Osteoblast (primary cell): Measurements from ENCODE around the gene FBXO15. TPM values are rescaled to one million over a fixed set of nuclear protein-coding genes. Genes with fewer than 3 reads are reported as not detected.

Experiments used
- DNase-seq: peaks from one replicate; pipeline ENCODE4 v3.0.0; 2011; ENCODE audit warnings: low spot score, mixed read lengths; ENCODE audit not compliant: insufficient read length; ENCODE audit errors: missing footprints
- H2AFZ ChIP-seq: 2 replicates; pipeline ENCODE4 v1.6.0; 2011; ENCODE audit warnings: mild to moderate bottlenecking, low read length
- H3K27ac ChIP-seq: 2 replicates; pipeline ENCODE4 v1.5.1; 2011; ENCODE audit warnings: mild to moderate bottlenecking, low read depth, low read length, moderate library complexity
- H3K27me3 ChIP-seq: 2 replicates; pipeline ENCODE4 v1.6.0; 2012; ENCODE audit warnings: mild to moderate bottlenecking, control low read depth, inconsistent platforms, low read length, moderate library complexity; ENCODE audit not compliant: insufficient read depth
- H3K36me3 ChIP-seq: 2 replicates; pipeline ENCODE4 v1.5.1; 2011; ENCODE audit warnings: mild to moderate bottlenecking, low read length, control low read depth, moderate library complexity; ENCODE audit not compliant: insufficient read depth
- H3K4me1 ChIP-seq: 2 replicates; pipeline ENCODE4 v1.5.1; 2011; ENCODE audit warnings: mild to moderate bottlenecking, low read length, control low read depth, moderate library complexity; ENCODE audit not compliant: insufficient read depth
- H3K4me2 ChIP-seq: 2 replicates; pipeline ENCODE4 v1.6.0; 2011; ENCODE audit warnings: mild to moderate bottlenecking, low read length; ENCODE audit not compliant: insufficient read depth
- H3K4me3 ChIP-seq: fragments of 200-600 bp; sonication (generic); 3 replicates; pipeline ENCODE4 v1.5.1; 2012; ENCODE audit warnings: mild to moderate bottlenecking, low read length, inconsistent platforms; ENCODE audit not compliant: insufficient read depth
- H3K79me2 ChIP-seq: 2 replicates; pipeline ENCODE4 v1.6.0; 2012; ENCODE audit warnings: mild to moderate bottlenecking, low read length, control low read depth, inconsistent platforms; ENCODE audit not compliant: insufficient read depth
- H3K9me3 ChIP-seq: 2 replicates; pipeline ENCODE4 v1.5.1; 2011; ENCODE audit warnings: low read depth, low read length, control low read depth
- H4K20me1 ChIP-seq: 2 replicates; pipeline ENCODE4 v1.6.0; 2012; ENCODE audit warnings: mild to moderate bottlenecking, low read length, control low read depth; ENCODE audit not compliant: insufficient read depth
- total RNA-seq: library from RNA; depleted of rRNA; stranded (reverse); fragments of >200 nt; gene quantifications from 2 replicates; pipeline ENCODE4 v1.2.3, GENCODE V29; 2012
- TF ChIP-seq, protein P1 (sequence below): IDR thresholded peaks from 2 replicates; pipeline ENCODE4 v1.5.1; 2011; ENCODE audit warnings: mild to moderate bottlenecking, low read depth, low read length, moderate library complexity; ENCODE audit errors: extremely low read depth

Gene FBXO15
- total RNA-seq, 1 donor: 0.36 TPM

GRCh38 chr18:74097803-74098202 lies 49.8 kb downstream of the FBXO15 start:
- Histone ChIP-seq H3K4me3 (no peak overlapping the region), H3K4me1 (no peaks in the 10 kb centered on the region), H3K27ac (no peak overlapping the region), H2AFZ (no peak overlapping the region), H3K79me2 (no peaks in the 10 kb centered on the region), H3K36me3 (no peaks in the 10 kb centered on the region), H3K9me3 (no peaks in the 10 kb centered on the region), H3K4me2 (no peak overlapping the region), H3K27me3 (no peaks in the 10 kb centered on the region), H4K20me1 (no peaks in the 10 kb centered on the region)
- TF ChIP-seq, protein P1, sequence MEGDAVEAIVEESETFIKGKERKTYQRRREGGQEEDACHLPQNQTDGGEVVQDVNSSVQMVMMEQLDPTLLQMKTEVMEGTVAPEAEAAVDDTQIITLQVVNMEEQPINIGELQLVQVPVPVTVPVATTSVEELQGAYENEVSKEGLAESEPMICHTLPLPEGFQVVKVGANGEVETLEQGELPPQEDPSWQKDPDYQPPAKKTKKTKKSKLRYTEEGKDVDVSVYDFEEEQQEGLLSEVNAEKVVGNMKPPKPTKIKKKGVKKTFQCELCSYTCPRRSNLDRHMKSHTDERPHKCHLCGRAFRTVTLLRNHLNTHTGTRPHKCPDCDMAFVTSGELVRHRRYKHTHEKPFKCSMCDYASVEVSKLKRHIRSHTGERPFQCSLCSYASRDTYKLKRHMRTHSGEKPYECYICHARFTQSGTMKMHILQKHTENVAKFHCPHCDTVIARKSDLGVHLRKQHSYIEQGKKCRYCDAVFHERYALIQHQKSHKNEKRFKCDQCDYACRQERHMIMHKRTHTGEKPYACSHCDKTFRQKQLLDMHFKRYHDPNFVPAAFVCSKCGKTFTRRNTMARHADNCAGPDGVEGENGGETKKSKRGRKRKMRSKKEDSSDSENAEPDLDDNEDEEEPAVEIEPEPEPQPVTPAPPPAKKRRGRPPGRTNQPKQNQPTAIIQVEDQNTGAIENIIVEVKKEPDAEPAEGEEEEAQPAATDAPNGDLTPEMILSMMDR: no peak
- DNase-seq: no peak

- Histone ChIP-seq H3K79me2 (no peaks in the 10 kb centered on the region), H3K27ac (no peak overlapping the region), H3K4me2 (no peak overlapping the region), H3K9me3 (no peaks in the 10 kb centered on the region), H3K36me3 (no peaks in the 10 kb centered on the region), H3K4me3 (no peak overlapping the region), H3K4me1 (no peaks in the 10 kb centered on the region), H4K20me1 (no peaks in the 10 kb centered on the region), H3K27me3 (no peaks in the 10 kb centered on the region), H2AFZ (no peak overlapping the region)
- TF ChIP-seq, protein P1: no peak
- DNase-seq: no peak
Measured at GRCh38 chr18:74092922-74093321, 54.7 kb downstream of the FBXO15 start.

DNA sequence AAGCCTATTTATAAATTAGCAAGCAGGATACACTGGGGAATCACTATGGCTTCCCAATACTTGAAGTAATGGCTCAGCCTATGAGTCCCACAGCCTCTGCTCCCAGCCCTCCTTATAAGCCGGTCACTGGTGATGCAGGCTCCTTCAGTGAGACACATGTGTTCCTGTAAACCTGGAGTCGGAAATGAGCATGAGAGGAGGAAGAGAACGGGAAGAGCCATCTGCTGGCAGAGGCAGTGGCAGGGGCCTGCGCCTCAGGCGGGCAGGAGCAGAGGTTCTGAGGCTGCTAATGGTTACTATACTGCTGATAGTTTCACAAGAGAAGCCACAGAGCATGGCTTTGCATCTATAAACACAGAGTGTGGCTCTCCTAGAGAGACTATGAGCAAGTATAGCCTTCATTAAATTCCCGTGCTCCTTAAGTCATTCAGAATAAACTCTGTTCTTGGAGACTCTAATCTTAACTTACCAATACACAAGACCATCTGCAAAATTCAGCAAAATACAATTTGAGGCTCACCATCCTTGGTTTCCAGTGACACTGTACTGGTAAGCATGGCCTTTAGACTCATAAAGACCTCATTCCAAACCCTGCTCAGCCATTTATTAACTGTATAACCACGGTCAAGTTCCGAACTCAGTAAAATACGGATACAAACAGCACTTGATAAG lies 63.3 kb downstream of the FBXO15 start:
- peaks cover 7% of the 10 kb centered on the region for H3K4me1 ChIP-seq
- no peaks in the 10 kb centered on the region for H3K79me2 ChIP-seq
- H3K27ac ChIP-seq: no peak overlapping the region
- H3K36me3 ChIP-seq: no peaks in the 10 kb centered on the region
- no peak overlapping the region for H3K4me3 ChIP-seq
- peak; percentile 17 for DNase-seq
- TF ChIP-seq, protein P1: no peak
- H3K9me3 ChIP-seq: no peaks in the 10 kb centered on the region
- no peak overlapping the region for H3K4me2 ChIP-seq
- no peaks in the 10 kb centered on the region for H3K27me3 ChIP-seq
- H4K20me1 ChIP-seq: no peaks in the 10 kb centered on the region
- no peak overlapping the region for H2AFZ ChIP-seq

- no peaks in the 10 kb centered on the region for H3K9me3 ChIP-seq
- H3K4me1 ChIP-seq: peaks cover 7% of the 10 kb centered on the region
- no peaks in the 10 kb centered on the region for H3K27me3 ChIP-seq
- peak overlapping the region; percentile 64 for H3K4me2 ChIP-seq
- H3K27ac ChIP-seq: no peak overlapping the region
- H2AFZ ChIP-seq: peak overlapping the region; percentile 97
- H3K36me3 ChIP-seq: no peaks in the 10 kb centered on the region
- H3K79me2 ChIP-seq: no peaks in the 10 kb centered on the region
- H4K20me1 ChIP-seq: no peaks in the 10 kb centered on the region
- TF ChIP-seq, protein P1: no peak
- DNase-seq: no peak
- H3K4me3 ChIP-seq: no peak overlapping the region
Measured at GRCh38 chr18:74083557-74083952, 64.1 kb downstream of the FBXO15 start.
